ENCODE measurements around the gene NOTCH1.

Gene NOTCH1

GRCh38 chr9:136499935-136500910 is 45.6 kb downstream of the NOTCH1 start:
- Histone ChIP-seq H3K27me3 (replicated peaks; ENCODE audit: insufficient read depth, low read length) (no peaks in the 10 kb centered on the region), H3K9me3 (replicated peaks; ENCODE audit: insufficient read depth, low read length) (no peaks in the 10 kb centered on the region), H3F3A (ENCODE audit: insufficient read depth, low read length) (no peaks in the 10 kb centered on the region), H3K9me2 (replicated peaks; ENCODE audit: insufficient read depth, low read length) (no peaks in the 10 kb centered on the region), H3K4me3 (ENCODE audit: low read length) (no peak overlapping the region), H3K79me2 (ENCODE audit: low read length) (no peaks in the 10 kb centered on the region), H2AFZ (ENCODE audit: low read length) (no peak overlapping the region), H3K27ac (ENCODE audit: low read length) (no peak overlapping the region), H4K20me1 (ENCODE audit: insufficient read depth, low read length) (no peaks in the 10 kb centered on the region), H3K4me2 (ENCODE audit: low read depth, low read length) (no peak overlapping the region), H3K4me1 (ENCODE audit: low read length) (no peaks in the 10 kb centered on the region), H3K36me3 (replicated peaks; ENCODE audit: insufficient read depth, low read length) (no peaks in the 10 kb centered on the region; the same call in 1 of the 2 replicates), H3K9ac (ENCODE audit: low read length) (no peak overlapping the region)
- TF ChIP-seq EZH2phosphoT487 (IDR thresholded peaks at IDR 0.05; ENCODE audit: low read length) (no peak), CTCF (IDR thresholded peaks at IDR 0.05; ENCODE audit: low read length) (no peak), EZH2 (optimal IDR thresholded peaks at IDR 0.05; ENCODE audit: low read depth, low read length) (no peak)
- DNase-seq, result no peak

- no peaks in the 10 kb centered on the region; the same call in 1 of the 2 replicates for H3K36me3 ChIP-seq (replicated peaks; ENCODE audit: insufficient read depth, low read length)
- H4K20me1 ChIP-seq (ENCODE audit: insufficient read depth, low read length), result no peaks in the 10 kb centered on the region
- no peaks in the 10 kb centered on the region for H3K27me3 ChIP-seq (replicated peaks; ENCODE audit: insufficient read depth, low read length)
- H3K4me2 ChIP-seq (ENCODE audit: low read depth, low read length), result no peak overlapping the region
- H3F3A ChIP-seq (ENCODE audit: insufficient read depth, low read length), result no peaks in the 10 kb centered on the region
- no peak for DNase-seq
- no peaks in the 10 kb centered on the region for H3K9me3 ChIP-seq (replicated peaks; ENCODE audit: insufficient read depth, low read length)
- H3K9ac ChIP-seq (ENCODE audit: low read length), result no peak overlapping the region
- TF ChIP-seq CTCF (IDR thresholded peaks at IDR 0.05; ENCODE audit: low read length), result no peak
- TF ChIP-seq EZH2 (optimal IDR thresholded peaks at IDR 0.05; ENCODE audit: low read depth, low read length), result no peak
- no peak for TF ChIP-seq EZH2phosphoT487 (IDR thresholded peaks at IDR 0.05; ENCODE audit: low read length)
- no peak overlapping the region for H3K4me3 ChIP-seq (ENCODE audit: low read length)
- no peaks in the 10 kb centered on the region for H3K79me2 ChIP-seq (ENCODE audit: low read length)
- H2AFZ ChIP-seq (ENCODE audit: low read length), result no peak overlapping the region
- no peaks in the 10 kb centered on the region for H3K4me1 ChIP-seq (ENCODE audit: low read length)
- no peaks in the 10 kb centered on the region for H3K9me2 ChIP-seq (replicated peaks; ENCODE audit: insufficient read depth, low read length)
- H3K27ac ChIP-seq (ENCODE audit: low read length), result no peak overlapping the region
Measured at GRCh38 chr9:136499071-136499934, 46.5 kb downstream of the NOTCH1 start.

GRCh38 chr9:136497916-136498695 is 47.7 kb downstream of the NOTCH1 start:
- no peak for DNase-seq
- Histone ChIP-seq H3K9ac (ENCODE audit: low read length) (no peak overlapping the region), H3K27me3 (replicated peaks; ENCODE audit: insufficient read depth, low read length) (no peaks in the 10 kb centered on the region), H3K4me1 (ENCODE audit: low read length) (no peaks in the 10 kb centered on the region), H3K27ac (ENCODE audit: low read length) (no peak overlapping the region), H3K9me3 (replicated peaks; ENCODE audit: insufficient read depth, low read length) (no peaks in the 10 kb centered on the region), H4K20me1 (ENCODE audit: insufficient read depth, low read length) (no peaks in the 10 kb centered on the region), H3K79me2 (ENCODE audit: low read length) (no peaks in the 10 kb centered on the region), H3K4me2 (ENCODE audit: low read depth, low read length) (no peak overlapping the region), H2AFZ (ENCODE audit: low read length) (no peak overlapping the region), H3K36me3 (replicated peaks; ENCODE audit: insufficient read depth, low read length) (no peaks in the 10 kb centered on the region; the same call in 1 of the 2 replicates), H3K9me2 (replicated peaks; ENCODE audit: insufficient read depth, low read length) (no peaks in the 10 kb centered on the region), H3F3A (ENCODE audit: insufficient read depth, low read length) (no peaks in the 10 kb centered on the region), H3K4me3 (ENCODE audit: low read length) (no peak overlapping the region)
- no peak for TF ChIP-seq EZH2 (optimal IDR thresholded peaks at IDR 0.05; ENCODE audit: low read depth, low read length)
- no peak for TF ChIP-seq CTCF (IDR thresholded peaks at IDR 0.05; ENCODE audit: low read length)
- TF ChIP-seq EZH2phosphoT487 (IDR thresholded peaks at IDR 0.05; ENCODE audit: low read length), result no peak
